BLaER1 treated with 17β-estradiol and CSF1 and Interleukin-3, amounts not matched to agents 10 nM and 100 nM (cell line): ENCODE results near the gene SLC13A3.

Source experiments
- H3K27ac ChIP-seq, 11 experiments: shearing (Covaris generic); formaldehyde crosslinking; 2 replicates each; pipeline ENCODE4 v1.8.1; 2022
- H3K27me3 ChIP-seq, 11 experiments: shearing (Covaris generic); formaldehyde crosslinking; 2 replicates each; pipeline ENCODE4 v1.8.1; 2022
- H3K36me3 ChIP-seq, 11 experiments: shearing (Covaris generic); formaldehyde crosslinking; 2 replicates each; pipeline ENCODE4 v1.8.1; 2022
- H3K4me1 ChIP-seq, 10 experiments: shearing (Covaris generic); formaldehyde crosslinking; 2 replicates each; pipeline ENCODE4 v1.8.1; 2022
- H3K4me2 ChIP-seq, 11 experiments: shearing (Covaris generic); formaldehyde crosslinking; 2 replicates each; pipeline ENCODE4 v1.8.1; 2022
- H3K4me3 ChIP-seq, 10 experiments: shearing (Covaris generic); formaldehyde crosslinking; 2 replicates each; pipeline ENCODE4 v1.8.1; 2022
- H3K9ac ChIP-seq, 11 experiments: shearing (Covaris generic); formaldehyde crosslinking; 2 replicates each; pipeline ENCODE4 v1.8.1; 2022
- H3K9me3 ChIP-seq, 11 experiments: shearing (Covaris generic); formaldehyde crosslinking; replicated peaks in 1 of 11; 2 replicates each; pipeline ENCODE4 v1.8.1; 2022
- H4K20me1 ChIP-seq, 11 experiments: shearing (Covaris generic); formaldehyde crosslinking; 2 replicates each; pipeline ENCODE4 v1.8.1; 2022
- Cebpa-rat ChIP-seq, 11 experiments: shearing (Covaris generic); IDR thresholded peaks; 2 replicates each; pipeline ENCODE4 v1.8.1; 2022

SLC13A3 gene

DNA sequence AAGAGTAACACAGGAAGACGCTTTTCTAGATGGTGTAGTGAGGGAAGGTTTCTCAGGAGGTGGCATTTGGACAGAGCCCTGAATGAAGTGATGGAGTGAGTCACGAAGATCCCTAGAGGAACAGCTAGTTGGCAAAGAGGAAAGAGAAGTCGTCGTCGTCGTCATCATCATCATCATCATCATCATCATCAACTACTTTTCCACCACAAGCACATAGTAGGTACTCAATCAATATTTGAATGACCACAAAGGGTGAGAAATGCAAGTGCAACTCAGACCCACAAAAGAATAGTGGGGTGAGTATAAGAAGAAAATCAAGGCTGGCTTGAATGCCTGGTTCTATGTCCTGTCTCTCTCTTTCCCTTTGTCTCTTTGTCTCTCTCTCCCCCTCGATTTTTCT is 72.5 kb downstream of the SLC13A3 start:
- peaks cover 0 to 13% (median 0%) of the 10 kb centered on the region in 11 experiments; a peak in 1 of 22 replicates for H3K27me3 ChIP-seq
- no peak overlapping the region for H3K4me2 ChIP-seq
- H3K27ac ChIP-seq = no peak overlapping the region
- no peaks in the 10 kb centered on the region for H3K36me3 ChIP-seq
- peaks cover 0 to 25% (median 0%) of the 10 kb centered on the region in 11 experiments; a peak in 3 of 22 replicates for H4K20me1 ChIP-seq
- H3K9ac ChIP-seq = no peak overlapping the region
- H3K4me1 ChIP-seq = peaks cover 17 to 27% (median 20%) of the 10 kb centered on the region in 10 experiments
- TF ChIP-seq Cebpa-rat (IDR thresholded peaks at IDR 0.05) = no peak
- peaks cover 0 to 8% (median 4%) of the 10 kb centered on the region in 11 experiments; a peak in 5 of 22 replicates for H3K9me3 ChIP-seq
- no peak overlapping the region for H3K4me3 ChIP-seq

DNA sequence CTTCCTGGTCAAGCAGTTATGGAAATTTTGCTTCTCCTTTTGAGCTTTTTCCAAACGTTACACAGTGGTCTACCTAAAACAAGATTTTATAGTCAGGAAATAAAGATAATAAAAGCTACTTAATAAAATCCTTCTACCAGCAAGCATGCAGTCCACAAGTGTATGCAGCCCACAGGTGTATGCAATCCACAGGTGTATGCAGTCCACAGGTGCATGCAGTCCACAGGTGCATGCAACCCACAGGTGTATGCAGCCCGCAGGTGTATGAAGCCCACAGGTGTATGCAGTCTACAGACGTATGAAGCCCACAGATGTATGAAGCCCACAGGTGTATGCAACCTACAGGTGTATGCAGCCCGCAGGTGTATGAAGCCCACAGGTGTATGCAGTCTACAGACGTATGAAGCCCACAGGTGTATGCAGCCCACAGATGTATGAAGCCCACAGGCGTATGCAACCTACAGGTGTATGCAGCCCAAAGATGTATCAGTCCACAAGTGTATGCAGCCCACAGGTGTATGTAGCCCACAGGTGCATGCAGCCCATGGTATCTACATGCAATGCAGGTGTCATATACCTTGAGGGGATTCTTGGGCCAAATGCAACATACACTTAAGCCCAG is 74.4 kb downstream of the SLC13A3 start:
- H3K9ac ChIP-seq = no peak overlapping the region
- no peak overlapping the region for H3K4me3 ChIP-seq
- H4K20me1 ChIP-seq = peaks cover 0 to 28% (median 0%) of the 10 kb centered on the region in 11 experiments; a peak in 3 of 22 replicates
- peaks cover 0 to 8% (median 4%) of the 10 kb centered on the region in 11 experiments; a peak in 5 of 22 replicates for H3K9me3 ChIP-seq
- H3K27me3 ChIP-seq = peaks cover 0 to 14% (median 0%) of the 10 kb centered on the region in 11 experiments; a peak in 1 of 22 replicates
- no peaks in the 10 kb centered on the region for H3K36me3 ChIP-seq
- H3K4me1 ChIP-seq = peaks cover 17 to 26% (median 20%) of the 10 kb centered on the region in 10 experiments
- TF ChIP-seq Cebpa-rat (IDR thresholded peaks at IDR 0.05) = no peak
- no peak overlapping the region for H3K27ac ChIP-seq
- H3K4me2 ChIP-seq = peak overlapping the region; percentile 54 to 83 (median 69); a peak in 19 of 22 replicates

DNA sequence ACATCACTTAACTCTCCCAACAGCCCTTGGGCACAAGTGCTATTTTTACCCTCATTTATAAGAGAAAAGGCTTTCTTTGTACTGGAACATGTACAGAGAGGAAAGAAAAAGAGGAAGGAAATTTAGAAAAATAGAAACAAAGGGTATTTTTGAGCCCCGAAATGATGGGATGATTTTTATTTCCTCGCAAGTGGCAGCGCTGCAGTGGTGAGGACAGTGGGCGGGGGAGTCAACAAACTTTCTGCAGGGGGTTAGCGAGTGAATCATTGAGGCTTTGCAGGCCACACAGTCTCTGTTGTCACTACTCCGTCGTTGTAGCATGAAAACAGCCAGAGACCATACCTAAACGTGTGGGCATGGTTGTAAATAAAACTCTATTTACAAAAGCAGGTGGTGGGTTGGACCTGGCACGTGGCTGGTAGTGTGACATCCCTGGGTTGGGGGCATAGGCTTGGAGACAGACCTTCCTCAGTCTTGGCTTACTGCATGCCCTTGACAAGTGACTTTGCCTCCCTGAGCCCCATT is 75.3 kb downstream of the SLC13A3 start:
- Histone ChIP-seq H3K36me3 (no peaks in the 10 kb centered on the region), H3K9ac (no peak overlapping the region), H3K27ac (no peak overlapping the region), H3K4me2 (peak overlapping the region; percentile 54 to 83 (median 69)), H3K27me3 (peaks cover 0 to 14% (median 0%) of the 10 kb centered on the region in 11 experiments; a peak in 1 of 22 replicates), H3K4me1 (peaks cover 16 to 21% (median 19%) of the 10 kb centered on the region in 10 experiments), H4K20me1 (peaks cover 0 to 28% (median 0%) of the 10 kb centered on the region in 11 experiments; a peak in 3 of 22 replicates), H3K4me3 (no peak overlapping the region), H3K9me3 (peaks cover 0 to 5% (median 2%) of the 10 kb centered on the region in 11 experiments; a peak in 5 of 22 replicates)
- no peak for TF ChIP-seq Cebpa-rat (IDR thresholded peaks at IDR 0.05)

DNA sequence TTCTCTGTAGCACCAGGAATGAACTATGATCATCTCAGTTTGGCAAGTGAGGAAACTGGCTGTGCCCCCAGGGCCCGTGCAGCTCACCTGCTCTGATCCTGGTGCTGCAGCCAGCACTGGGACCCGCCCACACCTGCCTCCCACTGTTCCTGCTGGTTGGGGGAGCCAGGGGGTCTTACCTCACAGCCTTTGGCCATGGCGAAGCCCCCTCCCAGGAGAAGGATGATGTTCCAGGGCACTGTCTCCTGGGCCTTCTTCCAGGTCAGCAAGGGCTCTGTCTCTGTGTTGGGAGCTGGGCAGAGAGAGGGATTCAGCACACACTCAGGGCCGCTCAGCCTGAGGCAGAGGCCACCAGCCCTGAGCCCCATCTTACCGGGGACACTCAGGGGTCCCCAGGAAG is 75.9 kb downstream of the SLC13A3 start:
- no peak overlapping the region for H3K9ac ChIP-seq
- peaks cover 0 to 28% (median 0%) of the 10 kb centered on the region in 11 experiments; a peak in 3 of 22 replicates for H4K20me1 ChIP-seq
- H3K9me3 ChIP-seq = no peaks in the 10 kb centered on the region
- H3K36me3 ChIP-seq = no peaks in the 10 kb centered on the region
- H3K4me1 ChIP-seq = peaks cover 16 to 21% (median 19%) of the 10 kb centered on the region in 10 experiments
- H3K4me3 ChIP-seq = no peak overlapping the region
- peak overlapping the region; percentile 54 to 83 (median 69) for H3K4me2 ChIP-seq
- H3K27me3 ChIP-seq = peaks cover 0 to 14% (median 0%) of the 10 kb centered on the region in 11 experiments; a peak in 1 of 22 replicates
- no peak for TF ChIP-seq Cebpa-rat (IDR thresholded peaks at IDR 0.05)
- H3K27ac ChIP-seq = no peak overlapping the region

DNA sequence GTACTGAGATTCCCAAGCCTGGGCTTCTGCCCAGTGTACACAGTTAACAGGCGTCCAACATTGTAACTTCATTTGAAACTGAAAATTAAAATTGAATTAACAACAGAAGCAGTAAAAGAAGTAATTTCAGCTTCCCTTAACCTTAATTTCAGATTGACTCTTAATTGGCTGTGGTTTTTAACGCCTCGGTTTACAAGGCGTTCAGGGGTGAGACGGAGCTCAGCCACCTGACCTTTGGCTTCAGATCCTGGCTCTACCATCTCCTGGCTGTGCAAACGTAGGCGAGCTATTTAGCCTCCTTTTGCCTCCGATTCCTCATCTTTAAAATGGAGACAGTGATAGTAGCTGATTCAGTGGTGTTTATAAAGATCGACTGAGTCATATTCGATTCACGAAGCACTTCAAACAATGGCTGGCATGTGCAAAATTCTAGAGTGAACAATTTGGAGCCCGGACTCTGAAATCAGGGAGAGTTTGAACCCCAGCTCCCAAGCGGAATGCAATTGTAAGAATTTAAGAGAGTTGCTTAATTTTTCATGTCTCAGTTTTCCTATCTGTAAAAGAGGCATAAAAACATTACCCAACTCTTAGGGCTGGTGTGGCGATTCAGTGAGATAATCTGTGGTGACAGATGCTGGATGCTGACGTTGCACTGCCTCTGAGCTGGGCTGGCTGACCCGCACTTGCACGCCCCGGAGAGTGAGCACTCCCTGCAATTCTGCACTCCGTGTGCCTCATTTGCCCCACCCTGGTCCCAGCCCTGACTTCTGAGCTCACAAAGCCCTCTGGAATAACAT is 77.3 kb downstream of the SLC13A3 start:
- H3K27ac ChIP-seq = no peak overlapping the region
- peaks cover 0 to 28% (median 0%) of the 10 kb centered on the region in 11 experiments; a peak in 3 of 22 replicates for H4K20me1 ChIP-seq
- H3K4me2 ChIP-seq = no peak overlapping the region
- no peak overlapping the region for H3K9ac ChIP-seq
- no peak overlapping the region for H3K4me3 ChIP-seq
- TF ChIP-seq Cebpa-rat (IDR thresholded peaks at IDR 0.05) = no peak
- no peaks in the 10 kb centered on the region for H3K9me3 ChIP-seq
- no peaks in the 10 kb centered on the region for H3K36me3 ChIP-seq
- H3K4me1 ChIP-seq = peaks cover 16 to 21% (median 19%) of the 10 kb centered on the region in 10 experiments
- H3K27me3 ChIP-seq = peaks cover 0 to 14% (median 0%) of the 10 kb centered on the region in 11 experiments; a peak in 1 of 22 replicates

DNA sequence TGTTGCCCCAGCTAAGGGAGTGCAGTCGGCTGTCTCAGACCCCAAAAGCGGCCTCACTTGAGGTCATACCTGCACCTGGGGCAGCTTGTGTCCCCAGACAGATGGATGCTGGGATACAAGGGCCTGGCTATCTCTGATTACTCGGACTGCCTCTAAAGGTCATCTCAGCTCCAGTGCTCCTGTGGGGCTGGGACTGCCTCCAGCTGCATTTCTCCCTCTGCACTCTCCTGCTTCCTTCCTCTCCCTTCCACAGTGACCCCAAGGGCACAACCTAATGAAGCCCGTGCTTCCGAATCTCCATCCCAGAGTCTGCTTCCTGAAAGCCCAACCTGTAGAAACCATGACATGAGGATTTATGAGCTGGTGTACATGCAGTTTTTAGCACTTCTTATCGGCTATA is 78.0 kb downstream of the SLC13A3 start:
- no peaks in the 10 kb centered on the region for H3K9me3 ChIP-seq
- no peak overlapping the region for H3K4me2 ChIP-seq

DNA sequence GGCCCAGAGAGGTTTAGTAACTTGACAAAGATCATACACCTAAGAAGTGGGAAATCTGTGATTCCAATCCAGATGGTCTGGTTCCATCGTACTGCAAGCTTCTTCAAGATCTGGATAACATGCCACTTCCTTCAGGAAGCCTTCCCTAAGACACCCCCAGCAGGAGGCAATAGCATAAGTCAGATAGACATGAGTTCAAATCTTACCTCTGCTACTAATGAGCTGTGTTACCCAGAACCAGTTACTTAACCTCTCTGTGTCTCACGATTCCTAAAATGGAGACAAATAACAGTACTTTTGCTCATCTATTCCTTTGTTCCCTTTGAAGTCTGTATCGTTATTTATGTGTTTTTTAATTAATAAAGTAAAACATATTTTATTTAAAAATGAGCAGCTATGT is 78.5 kb downstream of the SLC13A3 start:
- Histone ChIP-seq H3K4me1 (peaks cover 16 to 24% (median 20%) of the 10 kb centered on the region in 10 experiments), H3K9me3 (no peaks in the 10 kb centered on the region), H3K36me3 (no peaks in the 10 kb centered on the region), H3K27me3 (peaks cover 0 to 14% (median 0%) of the 10 kb centered on the region in 11 experiments; a peak in 1 of 22 replicates), H4K20me1 (peaks cover 0 to 28% (median 0%) of the 10 kb centered on the region in 11 experiments; a peak in 3 of 22 replicates), H3K9ac (no peak overlapping the region), H3K4me3 (no peak overlapping the region), H3K4me2 (no peak overlapping the region), H3K27ac (no peak overlapping the region)
- TF ChIP-seq Cebpa-rat (IDR thresholded peaks at IDR 0.05) = no peak

More for the DNA sequence above, 78.0 kb downstream of the SLC13A3 start:
- peaks cover 0 to 28% (median 0%) of the 10 kb centered on the region in 11 experiments; a peak in 3 of 22 replicates for H4K20me1 ChIP-seq
- no peak overlapping the region for H3K4me3 ChIP-seq
- no peaks in the 10 kb centered on the region for H3K36me3 ChIP-seq
- no peak overlapping the region for H3K27ac ChIP-seq
- peaks cover 0 to 14% (median 0%) of the 10 kb centered on the region in 11 experiments; a peak in 1 of 22 replicates for H3K27me3 ChIP-seq
- no peak overlapping the region for H3K9ac ChIP-seq
- H3K4me1 ChIP-seq = peaks cover 16 to 21% (median 19%) of the 10 kb centered on the region in 10 experiments
- TF ChIP-seq Cebpa-rat (IDR thresholded peaks at IDR 0.05) = no peak

DNA sequence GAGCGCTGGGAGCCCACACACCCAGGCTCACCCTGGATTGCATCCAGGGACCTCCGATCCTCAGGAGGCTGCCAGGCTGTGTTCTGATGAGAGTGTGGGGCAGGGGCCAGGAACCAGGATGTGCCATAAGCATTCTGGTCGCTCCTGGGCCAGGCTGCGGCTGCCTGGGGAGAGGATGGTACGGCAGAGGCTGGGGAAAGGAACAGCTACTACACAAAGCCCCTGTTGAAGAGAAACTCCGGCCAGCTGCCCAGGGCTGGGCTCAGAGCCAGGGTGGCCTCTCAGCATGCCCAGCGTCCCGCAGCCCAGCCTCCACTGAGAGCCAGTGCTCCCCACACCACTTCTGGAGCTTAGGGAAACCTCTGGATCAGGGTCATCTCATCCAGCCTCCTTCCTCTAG is 79.1 kb downstream of the SLC13A3 start:
- H3K9me3 ChIP-seq = no peaks in the 10 kb centered on the region
- no peak overlapping the region for H3K4me3 ChIP-seq
- H4K20me1 ChIP-seq = peaks cover 0 to 28% (median 0%) of the 10 kb centered on the region in 11 experiments; a peak in 3 of 22 replicates
- H3K4me1 ChIP-seq = peaks cover 16 to 29% (median 27%) of the 10 kb centered on the region in 10 experiments
- H3K4me2 ChIP-seq = no peak overlapping the region
- no peak overlapping the region for H3K9ac ChIP-seq
- no peak for TF ChIP-seq Cebpa-rat (IDR thresholded peaks at IDR 0.05)
- no peaks in the 10 kb centered on the region for H3K36me3 ChIP-seq
- no peak overlapping the region for H3K27ac ChIP-seq
- peaks cover 0 to 14% (median 0%) of the 10 kb centered on the region in 11 experiments; a peak in 1 of 22 replicates for H3K27me3 ChIP-seq
